ENCODE measurements around the gene BMAL1.
"Not testable (repeated sequence)": the region's sequence is repeated elsewhere in the genome, so short reads cannot be mapped to it uniquely, and the experiment has no call there.

BMAL1 gene

GRCh38 chr11:13388741-13389140 is 111.2 kb downstream of the BMAL1 start:
- no peak for DNase-seq

- no peak for DNase-seq
Observed at GRCh38 chr11:13391217-13391616, 113.6 kb downstream of the BMAL1 start.

- not testable (repeated sequence) for DNase-seq
Observed at GRCh38 chr11:13398335-13398734, 120.7 kb downstream of the BMAL1 start.

GRCh38 chr11:13405220-13405619 is 127.6 kb downstream of the BMAL1 start:
- no peak for DNase-seq

GRCh38 chr11:13415201-13415600 is 137.6 kb downstream of the BMAL1 start:
- no peak for DNase-seq

- no peak for DNase-seq
Observed at GRCh38 chr11:13421561-13421960, 144.0 kb downstream of the BMAL1 start.

GRCh38 chr11:13423372-13423771 is 145.8 kb downstream of the BMAL1 start:
- no peak for DNase-seq

- DNase-seq, result no peak
Observed at GRCh38 chr11:13427440-13427839, 149.8 kb downstream of the BMAL1 start.

- DNase-seq, result no peak
Observed at GRCh38 chr11:13429288-13429687, 151.7 kb downstream of the BMAL1 start.

GRCh38 chr11:13429836-13430235 is 152.2 kb downstream of the BMAL1 start:
- no peak for DNase-seq

- no peak for DNase-seq
Observed at GRCh38 chr11:13433437-13433836, 155.8 kb downstream of the BMAL1 start.

- no peak for DNase-seq
Observed at GRCh38 chr11:13434247-13435205, 156.9 kb downstream of the BMAL1 start.

GRCh38 chr11:13436836-13437235 is 159.2 kb downstream of the BMAL1 start:
- not testable (repeated sequence) for DNase-seq
